GM23248 (cell line): ENCODE results near the gene HCN3. TPM values are rescaled to one million over a fixed set of nuclear protein-coding genes. Genes with fewer than 3 reads are reported as not detected.
A peak's percentile ranks its signal among the peaks of the same experiment; 100 is the strongest.

ENCODE experiments used
- DNase-seq: peaks from one replicate; pipeline ENCODE4 v3.0.0-alpha.2; 2015
- H2AFZ ChIP-seq: fragments of 200-600 bp; sonication (generic); 2 replicates; pipeline ENCODE4 v1.6.1; 2016; ENCODE audit warnings: antibody characterized with exemption
- H3F3A ChIP-seq: fragments of 200-600 bp; sonication (generic); 2 replicates; pipeline ENCODE4 v1.6.1; 2016; ENCODE audit warnings: mild to moderate bottlenecking, antibody characterized with exemption, mixed run types; ENCODE audit not compliant: insufficient read depth
- H3K27ac ChIP-seq: fragments of 200-600 bp; sonication (generic); 2 replicates; pipeline ENCODE4 v1.5.1; 2016; ENCODE audit warnings: mild to moderate bottlenecking
- H3K27me3 ChIP-seq: fragments of 200-600 bp; sonication (generic); replicated peaks from 2 replicates; pipeline ENCODE4 v1.6.1; 2016; ENCODE audit warnings: mild to moderate bottlenecking; ENCODE audit not compliant: insufficient read depth
- H3K36me3 ChIP-seq: fragments of 200-600 bp; sonication (generic); 2 replicates; pipeline ENCODE4 v1.6.1; 2016; ENCODE audit warnings: low read depth, mild to moderate bottlenecking
- H3K4me1 ChIP-seq: fragments of 200-600 bp; sonication (generic); 2 replicates; pipeline ENCODE4 v1.6.1; 2016; ENCODE audit warnings: mild to moderate bottlenecking; ENCODE audit not compliant: insufficient read depth
- H3K4me2 ChIP-seq: fragments of 200-600 bp; sonication (generic); one replicate; pipeline ENCODE4 v1.6.1; 2016; ENCODE audit warnings: mild to moderate bottlenecking; ENCODE audit not compliant: unreplicated experiment
- H3K4me3 ChIP-seq: fragments of 200-600 bp; sonication (generic); 2 replicates; pipeline ENCODE4 v1.5.1; 2016; ENCODE audit warnings: mild to moderate bottlenecking
- H3K79me2 ChIP-seq: fragments of 200-600 bp; sonication (generic); 2 replicates; pipeline ENCODE4 v1.6.1; 2016; ENCODE audit warnings: mild to moderate bottlenecking; ENCODE audit not compliant: insufficient read depth
- H3K9ac ChIP-seq: fragments of 200-600 bp; sonication (generic); 2 replicates; pipeline ENCODE4 v1.6.1; 2016; ENCODE audit warnings: mild to moderate bottlenecking
- H3K9me2 ChIP-seq: fragments of 200-600 bp; sonication (generic); 2 replicates; pipeline ENCODE4 v1.6.1; 2016; ENCODE audit warnings: mixed run types, mild to moderate bottlenecking, moderate library complexity; ENCODE audit not compliant: insufficient read depth
- H3K9me3 ChIP-seq: fragments of 200-600 bp; sonication (generic); one replicate; pipeline ENCODE4 v1.6.1; 2017; ENCODE audit warnings: low read depth
- H4K20me1 ChIP-seq: fragments of 200-600 bp; sonication (generic); 2 replicates; pipeline ENCODE4 v1.6.0; 2016; ENCODE audit not compliant: insufficient read depth
- EZH2 ChIP-seq: fragments of 200-600 bp; sonication (generic); IDR thresholded peaks from 2 replicates; pipeline ENCODE4 v1.6.1; 2018; ENCODE audit warnings: antibody characterized with exemption, mild to moderate bottlenecking; ENCODE audit not compliant: insufficient read depth, poor library complexity, severe bottlenecking
- EZH2phosphoT487 ChIP-seq: fragments of 200-600 bp; sonication (generic); IDR thresholded peaks from 2 replicates; pipeline ENCODE4 v1.6.1; 2018; ENCODE audit warnings: antibody characterized with exemption, moderate library complexity, mild to moderate bottlenecking, low read depth; ENCODE audit not compliant: insufficient read depth
- WGBS, 2 experiments: methylation state at CpG; one replicate each; pipeline ENCODE4 v1.1.6; 2015 to 2017; ENCODE audit warnings: low lambda C conversion rate in 2 of 2, low coverage in 1 of 2; ENCODE audit errors: missing lambda C conversion rate in 2 of 2; 5-methylcytosine and 5-hydroxymethylcytosine counted together
- in situ Hi-C: fragments of 300-500 bp; cut with MboI; formaldehyde crosslinking; loops from 2 replicates; pipeline ENCODE4 v1.15.0; 2020
- polyA plus RNA-seq: library from polyadenylated mRNA; unstranded; fragments of >200 nt; fragmentation: Nextera tagmentation; extraction: Ambion mirVana; gene quantifications from 2 replicates; pipeline ENCODE4 v1.2.1, GENCODE V29; 2016
- total RNA-seq: library from RNA; depleted of rRNA; stranded (reverse); fragments of >200 nt; shearing (Covaris generic); gene quantifications from 2 replicates; pipeline ENCODE4 v1.2.3, GENCODE V29; 2014

HCN3 gene
- total and polyA plus RNA-seq, 2 experiments from 2014 or later, result 1.4 to 1.6 TPM

DNA sequence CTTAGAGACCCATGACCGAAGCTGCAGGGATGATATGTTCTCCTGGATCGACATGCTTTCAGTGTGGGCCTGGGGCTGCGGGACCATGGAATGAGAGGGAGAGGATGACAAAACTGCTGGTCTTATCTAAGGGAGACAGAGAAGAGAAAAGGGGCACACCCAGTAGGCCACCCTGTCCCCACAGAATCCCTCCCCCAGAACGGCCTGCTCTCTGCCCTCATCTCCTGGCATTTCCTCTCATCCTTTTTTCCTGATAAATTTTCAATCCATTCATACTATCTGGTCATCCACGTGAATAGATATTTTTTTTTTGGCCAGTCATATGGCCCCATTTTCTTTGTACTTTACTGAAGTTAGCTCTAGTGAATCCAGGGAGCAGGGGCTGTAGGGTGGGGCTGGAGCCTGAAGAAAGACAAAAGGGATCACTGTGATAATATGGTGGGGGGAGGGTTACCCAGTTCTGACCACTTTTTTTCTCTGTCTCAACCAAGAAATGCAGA lies 24.1 kb downstream of the HCN3 start, which contains the start of gene PKLR:
TSS of gene PKLR (minus strand) at position 97 of the 500 bp plus-strand sequence. CDS start at position 54, 43 bp downstream.
- Histone ChIP-seq H4K20me1 (no peaks in the 10 kb centered on the region), H3K27me3 (no peaks in the 10 kb centered on the region; the same call in 1 of the 2 replicates), H3K4me3 (no peak within 1 kb of the TSS), H2AFZ (no peak within 1 kb of the TSS), H3K27ac (no peak within 1 kb of the TSS), H3K4me1 (peaks cover 14% of the 10 kb centered on the region), H3K4me2 (no peak within 1 kb of the TSS), H3K9me2 (no peaks in the 10 kb centered on the region), H3K9me3 (no peaks in the 10 kb centered on the region), H3K9ac (no peak within 1 kb of the TSS), H3F3A (0 out of 2 replicates have a peak, but pooled peaks cover 4% of the 10 kb centered on the region), H3K36me3 (no peaks in the 10 kb centered on the region), H3K79me2 (no peaks in the 10 kb centered on the region)
- 51 to 53% methylated on average over 5 of the region's 5 CpGs for WGBS, 2 experiments
- no peak for DNase-seq
- in situ Hi-C loops, result no loop called here
- TF ChIP-seq EZH2phosphoT487 (no peak), EZH2 (no peak)

DNA sequence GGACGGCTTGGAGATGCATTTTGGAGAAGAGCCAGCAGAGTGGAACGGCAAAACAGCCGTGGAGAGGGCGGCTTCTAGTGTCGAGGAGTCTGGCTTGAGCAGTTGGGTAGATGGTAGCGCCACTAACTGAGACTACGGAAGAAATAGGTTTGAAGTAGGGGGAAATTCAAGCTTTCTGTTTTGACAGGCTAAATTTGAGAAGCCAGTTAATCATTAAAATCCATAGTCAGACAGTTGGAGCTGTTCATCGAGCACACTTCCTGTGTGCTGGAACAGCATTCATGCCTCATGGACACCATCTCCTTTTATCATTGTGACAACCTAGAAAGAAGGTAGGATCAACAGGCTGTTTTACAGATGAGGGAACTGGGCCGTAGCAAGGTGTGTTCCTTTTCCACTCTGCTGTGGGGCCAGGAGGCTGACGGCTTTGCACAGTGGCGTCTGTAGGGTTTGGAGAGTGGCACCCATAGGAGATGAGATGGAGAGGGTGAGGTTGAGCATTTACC lies 27.3 kb downstream of the HCN3 start:
- no peak overlapping the region for H3K4me3 ChIP-seq
- no peaks in the 10 kb centered on the region for H4K20me1 ChIP-seq
- H3K27ac ChIP-seq, result no peak overlapping the region
- WGBS, 2 experiments, result 63 to 67% methylated on average over 11 of the region's 11 CpGs
- no peaks in the 10 kb centered on the region for H3K27me3 ChIP-seq
- H3K9me3 ChIP-seq, result no peaks in the 10 kb centered on the region
- no peak for DNase-seq
- H3K79me2 ChIP-seq, result peaks cover 9% of the 10 kb centered on the region
- no peaks in the 10 kb centered on the region for H3K36me3 ChIP-seq
- H3K9me2 ChIP-seq, result no peaks in the 10 kb centered on the region
- H3K4me1 ChIP-seq, result peaks cover 17% of the 10 kb centered on the region
- no peak for TF ChIP-seq EZH2
- TF ChIP-seq EZH2phosphoT487, result no peak
- no peak overlapping the region for H3K4me2 ChIP-seq
- H3F3A ChIP-seq, result peaks cover 13% of the 10 kb centered on the region; the same call in 1 of the 2 replicates
- H2AFZ ChIP-seq, result no peak overlapping the region
- in situ Hi-C loops, result no loop called here
- H3K9ac ChIP-seq, result no peak overlapping the region

DNA sequence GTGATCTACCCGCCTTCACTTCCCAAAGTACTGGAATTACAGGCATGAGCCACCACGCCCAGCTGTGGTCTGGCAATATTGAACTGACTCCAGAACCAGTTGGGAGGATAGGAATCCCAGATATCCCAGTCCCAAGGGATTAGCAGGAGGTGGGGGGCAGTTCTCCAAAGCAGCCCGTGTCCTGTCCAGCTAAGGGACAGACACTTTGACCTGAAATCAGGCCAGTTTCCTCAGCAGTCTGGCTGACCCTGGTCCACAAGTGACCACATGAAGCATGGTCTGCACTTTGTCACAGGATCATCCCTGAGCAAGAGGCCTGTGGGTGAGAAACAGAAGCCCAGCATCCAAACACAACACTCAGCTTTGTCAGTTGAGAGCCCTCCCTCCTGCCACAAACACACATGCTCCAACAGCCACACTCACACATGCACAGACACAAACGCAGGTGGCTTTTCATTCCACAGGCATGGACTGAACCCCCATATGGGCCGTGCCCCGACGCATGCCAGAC lies 28.7 kb downstream of the HCN3 start:
- H4K20me1 ChIP-seq, result no peaks in the 10 kb centered on the region
- H3K4me3 ChIP-seq, result no peak overlapping the region
- peak; percentile 57 for DNase-seq
- H3K27me3 ChIP-seq, result no peaks in the 10 kb centered on the region
- WGBS, 2 experiments, result 61 to 69% methylated on average over 7 of the region's 7 CpGs
- H3F3A ChIP-seq, result peaks cover 13% of the 10 kb centered on the region; the same call in 1 of the 2 replicates
- H3K27ac ChIP-seq, result no peak overlapping the region
- H3K36me3 ChIP-seq, result no peaks in the 10 kb centered on the region
- H3K4me1 ChIP-seq, result peaks cover 22% of the 10 kb centered on the region
- H3K9ac ChIP-seq, result no peak overlapping the region
- H3K4me2 ChIP-seq, result no peak overlapping the region
- in situ Hi-C loops, result no loop called here
- no peak for TF ChIP-seq EZH2
- TF ChIP-seq EZH2phosphoT487, result no peak
- peaks cover 23% of the 10 kb centered on the region for H3K79me2 ChIP-seq
- H2AFZ ChIP-seq, result 0 out of 2 replicates have a peak overlapping the region, but pooled peaks have one; percentile 45
- no peaks in the 10 kb centered on the region for H3K9me3 ChIP-seq
- no peaks in the 10 kb centered on the region for H3K9me2 ChIP-seq

DNA sequence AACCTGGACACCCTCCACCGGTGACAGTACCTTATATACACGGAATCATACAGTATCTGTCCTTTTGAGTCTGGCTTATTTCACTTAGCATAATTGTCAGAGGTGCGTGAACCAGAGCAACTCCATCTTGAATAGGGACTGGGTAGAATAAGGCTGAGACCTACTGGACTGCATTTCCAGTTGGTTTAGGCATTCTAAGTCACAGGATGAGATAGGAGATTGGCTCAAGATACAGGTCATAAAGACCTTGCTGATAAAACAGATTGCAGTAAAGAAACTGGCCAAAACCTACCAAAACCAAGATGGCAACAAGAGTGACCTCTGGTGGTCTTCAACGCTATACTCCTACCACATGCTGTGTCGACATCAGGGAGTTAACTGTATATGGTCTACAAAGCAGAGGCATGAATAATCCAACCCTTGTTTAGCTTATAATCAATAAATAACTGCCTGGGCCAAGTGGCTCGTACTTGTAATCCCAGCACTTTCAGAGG lies 30.0 kb downstream of the HCN3 start:
- DNase-seq, result peak; percentile 58
- H4K20me1 ChIP-seq, result no peaks in the 10 kb centered on the region
- H3K4me2 ChIP-seq, result no peak overlapping the region
- peaks cover 13% of the 10 kb centered on the region; the same call in 1 of the 2 replicates for H3F3A ChIP-seq
- H3K27me3 ChIP-seq, result no peaks in the 10 kb centered on the region
- H3K36me3 ChIP-seq, result no peaks in the 10 kb centered on the region
- no peak overlapping the region for H2AFZ ChIP-seq
- no peak overlapping the region for H3K27ac ChIP-seq
- TF ChIP-seq EZH2 (no peak), EZH2phosphoT487 (no peak)
- H3K9me2 ChIP-seq, result no peaks in the 10 kb centered on the region
- H3K9me3 ChIP-seq, result no peaks in the 10 kb centered on the region
- no peak overlapping the region for H3K4me3 ChIP-seq
- H3K4me1 ChIP-seq, result peaks cover 22% of the 10 kb centered on the region
- no peak overlapping the region for H3K9ac ChIP-seq
- H3K79me2 ChIP-seq, result peaks cover 30% of the 10 kb centered on the region
- WGBS, 2 experiments, result 40 to 42% methylated on average over 6 of the region's 6 CpGs
- in situ Hi-C loops, result no loop called here
